HG03159 (cell line): ENCODE data around the gene CACNA1C.

Experiments
- ATAC-seq: cut with Tn5 transposase; IDR thresholded peaks from one replicate; pipeline ENCODE4 v1.9.1; 2021; ENCODE audit warnings: mild to moderate bottlenecking, moderate library complexity; ENCODE audit not compliant: unreplicated experiment

Gene CACNA1C

DNA sequence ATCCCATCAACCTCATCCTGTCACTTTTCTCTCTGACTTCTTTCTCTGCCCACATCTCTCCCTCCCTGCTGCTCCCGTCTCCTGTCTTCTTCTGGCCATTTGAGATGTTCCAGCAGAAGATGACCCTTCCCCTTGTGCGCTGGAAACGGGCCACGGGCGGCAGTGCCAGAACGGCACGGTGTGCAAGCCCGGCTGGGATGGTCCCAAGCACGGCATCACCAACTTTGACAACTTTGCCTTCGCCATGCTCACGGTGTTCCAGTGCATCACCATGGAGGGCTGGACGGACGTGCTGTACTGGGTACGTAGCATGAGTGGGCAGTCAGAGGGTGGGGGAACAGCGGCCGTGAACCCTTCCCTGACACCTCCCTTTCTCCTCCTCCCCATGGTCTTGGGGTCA lies 440.3 kb downstream of the CACNA1C start:
- ATAC-seq: no peak

DNA sequence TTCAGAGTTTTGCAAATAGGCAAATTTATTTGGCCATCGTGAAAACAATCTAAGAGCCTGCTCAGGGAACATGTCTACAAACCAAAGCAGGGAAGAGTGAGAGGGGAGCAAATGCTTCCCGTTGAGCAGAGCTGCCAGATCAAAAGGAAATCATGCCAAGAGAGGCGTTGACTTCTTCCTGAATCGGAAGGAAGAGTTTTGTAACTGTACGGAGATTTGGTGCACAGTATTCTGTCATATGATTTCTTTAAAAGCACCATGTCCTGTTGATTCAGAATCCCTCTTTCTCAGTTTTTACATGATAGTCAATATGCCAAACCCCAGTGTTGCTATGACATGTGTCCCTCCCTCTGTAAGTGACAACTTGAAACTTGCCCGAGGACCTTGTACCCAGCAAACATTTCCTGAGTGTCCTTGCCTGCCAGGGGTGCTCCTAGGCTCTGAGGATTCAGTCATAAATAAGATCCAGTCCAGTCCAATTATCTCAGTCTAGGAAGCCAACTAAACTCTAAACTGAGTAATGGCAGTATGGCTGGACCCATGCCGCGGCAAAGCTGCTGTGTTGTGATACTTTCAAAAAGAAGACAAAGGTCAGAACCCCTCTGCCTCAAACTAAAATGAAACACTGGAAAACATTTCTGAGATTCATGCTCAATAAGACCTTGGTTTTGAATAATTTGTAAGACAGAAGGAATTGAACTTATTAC lies 441.9 kb downstream of the CACNA1C start:
- ATAC-seq: no peak

DNA sequence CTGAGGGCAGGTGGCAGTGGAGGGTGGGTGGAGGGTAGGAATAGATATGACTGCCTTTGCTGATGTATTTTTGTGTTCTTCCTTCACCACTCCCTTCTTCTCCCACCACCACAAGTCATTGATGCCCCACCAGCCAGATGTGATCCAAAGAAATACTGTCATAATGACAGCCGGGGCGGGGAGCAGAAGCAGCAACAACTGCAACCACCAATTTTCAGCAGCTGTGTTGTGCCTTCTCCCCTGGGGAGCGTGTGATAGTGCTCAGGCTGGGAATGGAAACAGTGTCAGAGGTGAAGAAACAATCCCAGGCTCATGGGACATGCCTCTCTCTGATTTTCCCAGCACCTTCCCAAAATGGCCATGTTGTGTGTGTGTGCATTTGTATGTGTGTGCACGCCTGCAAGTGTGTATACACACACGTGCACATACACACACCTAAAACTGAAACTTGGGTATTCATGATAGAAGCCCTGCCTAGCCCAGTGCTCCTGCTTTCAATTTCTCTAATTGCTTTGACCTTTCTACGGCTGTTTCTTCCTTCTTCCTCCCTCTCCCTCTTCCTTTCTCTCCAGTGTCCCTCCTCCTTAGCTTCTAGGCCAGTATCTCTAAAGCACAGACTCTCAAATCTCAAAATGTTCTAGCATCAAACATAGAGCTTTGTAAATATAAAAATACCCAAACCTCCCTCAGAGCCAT lies 442.8 kb downstream of the CACNA1C start:
- no peak for ATAC-seq

DNA sequence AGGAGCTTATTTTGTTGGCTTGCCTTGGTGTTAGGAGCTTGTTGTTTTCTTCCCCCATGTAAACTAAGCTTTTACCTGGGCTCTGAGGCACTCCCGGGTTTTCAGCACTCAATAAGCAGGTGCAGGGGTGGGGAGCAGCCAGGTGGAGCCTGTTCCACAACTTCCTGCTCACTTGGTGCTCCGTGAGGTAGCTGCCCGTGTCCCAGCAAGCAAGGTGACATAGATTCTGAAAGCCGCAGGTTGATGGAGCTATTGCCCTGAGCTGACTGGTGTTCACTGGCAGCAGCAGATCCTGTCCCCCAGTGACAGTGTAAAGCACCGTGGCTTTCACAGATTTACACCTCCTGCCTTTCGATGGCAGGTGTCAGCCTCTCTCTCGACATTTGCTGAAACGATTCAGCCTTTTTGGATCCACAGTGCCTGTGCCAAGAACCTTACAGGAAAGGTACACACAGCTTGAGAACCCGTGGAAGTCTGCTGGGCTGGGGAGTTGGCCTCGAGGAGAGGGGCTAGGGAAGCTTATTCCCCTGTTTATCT lies 446.2 kb downstream of the CACNA1C start:
- ATAC-seq: no peak

DNA sequence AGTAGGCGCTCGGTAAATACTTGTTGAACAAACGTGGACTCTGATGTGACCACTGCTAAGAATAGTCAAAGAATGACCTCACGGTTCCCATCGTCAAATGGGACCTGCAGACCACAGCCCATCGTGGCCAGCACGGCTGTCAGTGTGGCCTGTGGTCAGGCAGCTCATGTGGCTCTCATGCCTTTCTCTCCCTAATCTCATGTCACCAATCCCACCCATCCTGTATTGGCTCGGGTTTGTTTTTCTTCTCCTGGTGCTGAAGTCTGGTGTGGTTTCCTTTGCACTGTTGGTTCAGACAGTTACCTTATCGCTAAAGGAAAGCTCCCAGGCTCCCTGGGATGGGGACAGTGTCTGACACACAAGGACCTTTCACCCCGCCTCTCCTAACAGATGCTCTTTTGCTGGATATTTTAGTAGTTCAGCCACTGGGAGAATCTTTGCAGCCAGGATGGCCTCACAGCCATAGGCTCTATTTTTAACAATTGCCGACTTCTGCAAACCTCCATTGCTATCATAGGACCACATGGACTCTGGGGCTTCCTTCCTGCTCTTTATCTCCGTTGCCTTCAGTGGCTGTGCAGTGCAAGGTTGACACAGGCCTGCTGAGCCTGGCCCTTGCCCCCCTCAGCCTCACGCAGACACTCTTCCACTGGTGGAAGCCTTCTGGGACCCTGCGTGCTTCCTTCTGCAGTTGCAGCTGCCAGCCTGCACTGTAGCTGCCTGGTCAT lies 448.8 kb downstream of the CACNA1C start:
- ATAC-seq: no peak

DNA sequence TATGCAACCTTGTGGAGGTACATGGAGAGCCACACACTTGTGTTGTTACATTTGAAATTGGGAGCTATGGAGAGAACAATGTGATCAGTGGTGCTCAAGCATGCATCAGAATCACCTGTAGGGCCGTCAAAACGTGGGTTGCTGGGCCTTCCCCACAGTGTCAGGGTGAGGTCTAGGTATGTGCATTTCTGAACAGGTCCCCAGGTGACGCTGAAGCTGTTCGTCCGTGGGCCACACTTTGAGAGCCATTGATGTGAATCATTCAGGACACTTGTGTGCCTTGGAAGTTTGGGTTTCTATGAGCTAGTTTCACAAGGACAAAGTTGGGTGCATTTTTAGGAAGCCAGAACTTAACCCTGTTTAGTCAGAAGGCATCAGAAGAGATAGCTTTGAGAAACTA lies 450.2 kb downstream of the CACNA1C start:
- ATAC-seq: no peak

DNA sequence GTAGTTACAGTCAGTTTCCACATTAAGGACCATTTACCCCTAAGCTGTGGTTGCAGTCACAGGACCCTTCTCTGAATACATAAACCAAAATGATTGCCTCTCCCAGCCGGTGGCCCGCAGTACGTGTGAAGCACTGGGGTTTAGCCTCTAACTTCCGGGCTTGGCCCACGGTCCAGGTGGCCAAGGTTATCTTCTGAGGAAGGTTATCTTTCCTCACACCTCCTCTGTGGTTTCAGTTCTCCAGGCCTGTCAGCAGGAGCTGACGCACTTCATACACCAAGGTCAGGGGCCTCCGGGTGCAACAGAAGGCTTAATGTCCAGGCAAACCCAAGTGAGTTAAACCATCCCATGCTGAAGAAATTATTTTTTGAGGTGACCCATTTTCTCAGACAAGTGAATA lies 451.0 kb downstream of the CACNA1C start:
- no peak for ATAC-seq

DNA sequence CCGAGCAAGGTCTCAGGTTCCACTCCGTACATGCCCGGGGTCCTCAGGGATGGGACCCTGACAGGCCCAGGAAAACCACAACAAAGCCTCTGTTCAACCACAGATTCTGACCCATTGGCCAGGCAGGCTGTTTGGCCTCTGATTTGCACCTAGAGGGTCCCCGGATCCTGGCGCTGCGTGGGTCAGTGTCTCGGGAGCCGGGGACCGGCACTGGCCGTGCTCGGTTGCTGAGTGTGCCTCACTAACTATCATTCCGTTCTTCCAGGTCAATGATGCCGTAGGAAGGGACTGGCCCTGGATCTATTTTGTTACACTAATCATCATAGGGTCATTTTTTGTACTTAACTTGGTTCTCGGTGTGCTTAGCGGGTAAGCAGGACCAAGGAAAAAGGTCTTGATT lies 451.8 kb downstream of the CACNA1C start:
- ATAC-seq: no peak

DNA sequence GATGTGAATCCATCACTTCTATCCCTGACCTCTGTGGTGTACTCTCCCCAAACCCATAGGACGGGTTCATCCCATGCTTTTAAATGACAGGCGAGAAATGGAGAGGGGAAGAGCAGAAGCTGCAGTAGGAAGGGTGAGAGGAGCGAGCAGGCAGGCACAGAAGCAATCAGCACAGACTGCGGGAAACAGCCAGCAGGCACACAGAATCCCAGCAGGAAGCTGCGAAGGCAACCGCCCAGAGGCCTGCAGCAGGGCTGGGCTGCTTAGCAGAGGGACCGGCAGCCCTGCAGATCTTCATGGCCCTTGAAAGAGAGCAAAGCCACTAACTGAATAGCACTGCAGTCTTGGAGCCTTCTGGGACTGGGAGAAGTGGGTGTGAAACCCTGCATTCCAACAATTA lies 455.0 kb downstream of the CACNA1C start:
- no peak for ATAC-seq

DNA sequence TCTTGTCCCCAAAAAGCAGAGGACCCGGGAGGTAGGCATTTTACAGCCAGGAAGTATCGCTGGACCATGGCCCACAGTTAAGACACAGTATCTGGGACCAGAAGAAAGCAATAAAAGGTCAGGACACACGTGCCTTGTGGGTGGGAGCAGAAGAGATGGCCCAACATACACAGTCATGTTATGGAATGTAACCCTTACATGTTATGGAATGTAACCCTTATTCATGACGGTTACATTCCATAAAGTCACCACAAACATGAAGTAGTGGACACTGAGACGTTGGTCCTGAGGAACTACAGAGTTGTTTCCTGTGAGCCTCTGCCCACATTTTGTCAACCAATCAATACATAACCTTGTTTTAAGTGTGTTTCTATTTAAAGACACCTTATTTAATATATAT lies 456.4 kb downstream of the CACNA1C start:
- ATAC-seq: no peak

DNA sequence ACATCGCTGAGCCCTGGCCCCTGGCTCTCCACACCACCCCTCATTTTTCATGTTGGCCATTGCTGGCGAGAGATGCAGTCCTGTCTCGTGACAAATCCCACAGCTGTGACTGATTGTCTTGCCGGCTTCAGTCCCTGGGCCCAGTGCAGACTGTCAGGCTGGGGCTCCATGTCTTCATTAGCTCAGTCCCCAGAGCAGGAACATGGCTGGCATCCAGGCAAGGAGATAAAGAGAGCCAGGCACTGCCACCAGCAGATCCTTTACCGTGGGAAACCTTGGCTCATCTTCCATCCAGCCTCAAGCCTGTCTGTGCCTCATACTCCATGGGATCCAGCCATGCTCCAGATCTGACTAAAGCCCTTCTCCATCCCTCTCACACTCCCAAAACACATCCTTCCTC lies 457.3 kb downstream of the CACNA1C start:
- ATAC-seq: no peak

DNA sequence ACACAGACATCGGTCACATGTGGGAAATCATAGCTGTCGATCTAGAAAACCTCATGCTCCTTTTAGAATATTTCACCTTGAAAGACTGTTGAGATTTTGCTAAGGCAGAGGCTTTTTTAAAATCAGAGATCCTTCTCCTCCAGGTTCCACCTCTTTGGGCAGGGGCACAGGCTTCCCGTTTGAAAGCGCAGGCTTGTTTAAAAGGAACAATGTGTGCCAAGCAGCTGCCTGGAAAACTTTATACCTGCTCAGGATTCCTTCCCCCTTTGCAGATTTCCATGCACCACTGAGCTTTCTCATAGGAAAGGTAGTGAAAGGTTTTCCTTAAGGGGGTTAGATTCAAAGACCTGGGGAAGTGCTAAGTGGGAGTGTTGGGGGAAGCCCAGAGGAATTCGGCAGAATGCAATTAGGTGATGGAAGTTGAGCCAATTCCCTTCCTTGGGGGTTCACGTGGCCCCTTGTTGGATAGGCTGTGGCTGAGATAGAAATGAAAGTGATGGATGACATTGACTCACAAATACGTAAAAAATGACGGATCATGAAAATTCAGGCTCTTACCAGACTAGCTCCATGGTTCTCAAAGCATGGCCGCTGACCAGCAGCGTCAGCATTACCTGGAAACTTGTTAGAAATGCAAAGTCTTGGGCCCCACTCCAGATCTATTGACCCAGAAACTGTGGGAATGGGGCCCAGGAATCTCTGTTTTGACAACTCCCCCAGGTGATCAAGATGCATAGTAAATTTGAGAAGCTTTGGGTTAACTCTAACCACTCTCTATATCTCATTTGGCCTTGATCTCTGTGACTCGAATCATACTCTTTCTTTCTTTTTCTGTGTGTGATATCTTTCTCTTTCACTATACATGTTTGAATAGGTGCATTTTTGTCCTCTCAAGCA lies 460.6 kb downstream of the CACNA1C start:
- ATAC-seq: no peak

DNA sequence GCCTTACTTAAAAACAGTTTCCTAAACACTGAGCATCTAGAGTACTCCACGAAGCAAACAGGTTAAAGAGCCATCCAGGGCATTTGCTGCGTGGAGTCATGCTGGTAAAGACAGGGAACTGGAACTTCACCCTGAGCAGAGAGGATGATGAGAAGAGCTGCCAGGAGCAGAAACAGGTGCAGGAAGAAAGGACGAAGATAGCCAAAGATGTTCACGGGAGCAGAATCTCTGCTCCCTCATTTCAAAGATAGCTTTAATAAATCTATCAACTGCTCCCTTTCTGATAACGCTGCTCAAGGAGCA lies 461.2 kb downstream of the CACNA1C start:
- no peak for ATAC-seq

DNA sequence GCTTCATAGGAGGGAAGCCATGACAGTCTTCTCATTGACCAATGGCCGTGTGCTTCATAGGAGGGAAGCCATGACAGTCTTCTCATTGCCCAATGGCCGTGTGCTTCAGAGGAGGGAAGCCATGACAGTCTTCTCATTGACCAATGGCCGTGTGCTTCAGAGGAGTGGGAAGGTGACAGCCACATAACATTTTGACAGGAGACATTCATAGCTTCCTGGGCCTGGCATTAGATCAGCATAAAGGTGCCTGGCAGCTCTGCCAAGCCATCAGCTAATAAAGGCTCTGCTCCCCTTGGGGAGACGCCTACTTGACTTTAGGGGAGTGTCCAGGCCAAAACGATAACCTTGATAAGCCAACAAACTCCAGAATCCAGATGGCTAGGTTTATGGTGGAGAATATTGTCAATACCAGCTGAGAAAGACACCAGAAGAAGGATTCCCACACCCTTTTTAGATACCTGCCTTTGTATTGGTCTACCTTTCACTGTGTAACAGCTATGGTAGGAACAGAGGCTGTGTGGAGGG lies 468.0 kb downstream of the CACNA1C start:
- ATAC-seq: no peak

DNA sequence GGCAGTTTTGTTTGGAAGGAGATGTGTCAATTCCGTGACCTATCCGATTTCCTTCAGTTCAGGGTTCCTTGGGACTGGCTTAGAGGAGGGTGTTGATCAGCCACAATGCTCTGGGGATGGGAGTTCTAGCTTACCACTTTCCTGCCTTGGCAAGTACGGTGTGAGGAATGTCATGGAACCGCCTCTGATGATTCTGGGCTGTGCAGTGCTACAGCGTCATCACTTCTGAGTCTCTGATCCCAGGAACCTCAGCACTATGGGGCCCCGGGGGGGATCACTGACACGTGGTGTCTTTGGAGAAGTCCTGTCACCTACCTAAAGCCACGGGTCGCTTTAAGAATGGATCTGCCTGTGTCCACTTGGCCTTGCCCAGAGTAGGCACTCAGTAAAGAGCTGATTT lies 470.5 kb downstream of the CACNA1C start:
- no peak for ATAC-seq

DNA sequence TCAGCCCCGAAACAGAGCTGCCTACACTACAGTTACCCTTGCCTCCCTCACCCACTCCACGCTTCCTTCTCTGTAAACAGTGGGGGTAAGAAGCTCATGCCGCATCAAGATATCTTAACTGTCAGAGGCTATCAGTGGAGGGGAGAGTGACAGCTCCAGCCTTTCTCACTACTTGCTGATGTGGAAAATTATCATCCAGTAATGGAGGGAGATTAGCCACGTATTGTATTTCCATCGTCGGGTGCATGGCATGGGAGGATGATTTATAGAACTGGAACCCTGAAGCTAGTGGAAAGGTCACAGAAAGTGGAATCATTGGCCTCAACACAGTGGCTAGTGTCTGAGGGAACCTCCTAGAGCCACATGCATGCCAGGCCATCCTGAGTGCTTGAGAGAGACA lies 471.1 kb downstream of the CACNA1C start:
- ATAC-seq: no peak

DNA sequence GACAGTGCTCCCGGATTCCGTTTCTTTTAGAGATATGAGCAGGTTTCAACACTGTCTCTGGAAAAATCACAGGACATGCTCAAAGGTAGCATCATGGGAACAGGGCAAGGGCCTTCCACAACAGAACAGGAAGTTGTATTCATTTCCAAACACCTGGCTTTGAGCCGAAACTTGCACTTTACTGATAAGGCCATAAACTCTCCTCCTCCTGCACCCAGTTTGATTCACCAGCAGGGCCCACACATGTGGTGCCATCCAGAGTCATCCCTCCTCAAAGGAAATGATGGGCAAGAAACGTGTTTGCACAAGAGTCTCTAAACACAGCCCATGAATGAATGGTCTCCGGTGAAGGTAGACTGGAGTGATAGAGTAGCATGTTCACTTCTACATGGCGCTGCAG lies 473.6 kb downstream of the CACNA1C start:
- ATAC-seq: no peak

DNA sequence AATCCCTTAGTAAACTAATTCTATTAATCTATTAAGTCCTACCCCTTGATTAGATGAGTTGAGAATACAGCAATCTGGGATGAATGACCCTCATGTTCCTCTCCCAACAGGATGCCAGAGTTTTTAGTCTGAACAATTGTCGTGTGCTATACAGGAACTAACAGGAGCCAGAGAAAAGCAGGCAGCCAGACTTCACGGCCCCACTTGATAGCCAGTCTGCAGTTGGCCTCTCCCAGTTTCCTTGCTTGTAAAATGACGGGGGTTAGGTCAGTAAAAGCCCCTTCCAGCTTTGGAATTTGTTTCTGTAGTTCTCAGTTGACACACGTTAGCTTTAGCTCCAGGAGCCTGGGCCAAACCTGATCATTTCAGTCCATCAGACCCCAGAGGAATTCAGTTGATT lies 475.2 kb downstream of the CACNA1C start:
- ATAC-seq: no peak

DNA sequence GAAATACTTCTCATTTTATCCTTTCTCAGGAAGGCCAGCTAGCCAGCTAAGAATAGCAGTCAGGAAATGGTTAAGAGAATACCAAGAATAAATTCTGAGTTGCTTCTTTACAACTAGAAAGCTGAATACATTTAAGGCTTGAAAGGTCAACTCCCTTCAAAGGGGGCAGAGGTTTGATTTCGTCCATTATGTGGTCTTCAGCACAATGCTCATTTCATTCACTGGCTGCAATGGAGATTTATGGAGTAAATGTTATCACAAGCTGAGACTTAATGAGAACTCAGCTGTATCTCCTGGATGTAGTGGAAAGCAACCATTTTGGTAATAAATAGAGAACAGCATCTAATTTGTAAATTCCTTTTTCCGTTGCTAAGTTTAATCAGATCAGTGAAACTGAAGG lies 477.0 kb downstream of the CACNA1C start:
- no peak for ATAC-seq

DNA sequence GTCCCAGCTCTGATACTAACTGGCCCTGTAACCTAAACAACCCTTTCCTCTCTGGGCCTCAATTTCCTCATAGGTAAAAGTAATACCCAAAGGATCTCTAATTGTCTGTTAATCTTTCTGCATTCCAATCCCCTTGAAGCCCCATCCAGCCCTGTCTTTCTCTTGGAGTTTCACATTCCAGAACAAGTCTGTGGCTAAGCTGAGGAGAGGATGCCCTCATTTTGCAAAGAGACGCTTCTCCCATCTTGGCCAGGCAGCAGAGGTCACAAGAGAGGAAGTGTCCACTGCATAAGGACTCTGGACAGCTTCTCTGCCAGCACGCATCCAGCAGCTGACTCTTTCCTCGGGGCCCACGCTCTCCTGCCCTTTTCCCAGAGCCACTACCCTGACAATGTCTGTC lies 478.6 kb downstream of the CACNA1C start:
- no peak for ATAC-seq

DNA sequence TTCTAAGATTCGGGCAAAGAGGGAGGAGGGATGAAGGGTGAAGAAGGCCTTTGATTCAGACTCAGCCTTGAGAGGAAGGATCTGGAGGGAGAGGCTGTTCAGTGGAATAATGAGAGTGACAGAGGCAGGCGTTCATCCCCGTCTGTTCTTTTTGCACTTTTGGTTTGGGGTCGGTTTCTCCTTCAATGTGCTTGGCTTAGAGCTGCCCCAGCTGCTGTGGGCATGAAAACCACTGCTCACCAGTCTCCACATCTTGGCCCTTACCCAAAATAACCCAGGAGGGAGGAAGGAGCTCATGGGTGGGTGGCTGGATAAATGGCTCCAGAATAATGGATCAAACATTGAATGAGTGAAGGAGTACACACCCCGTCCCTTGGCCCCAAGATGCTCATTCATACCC lies 480.2 kb downstream of the CACNA1C start:
- ATAC-seq: no peak
